Thyroid gland (tissue), 4 donors: ENCODE results near the gene SLC51B.

Experiments
- POLR2A ChIP-seq, 2 donors: fragments of 450-650 bp; IDR thresholded peaks; one replicate each; pipeline ENCODE4 v1.6.1; 2017; ENCODE audit warnings: antibody characterized with exemption in 2 of 2, mild to moderate bottlenecking in 2 of 2, moderate library complexity in 1 of 2
- TF ChIP-seq, protein P1 (sequence below), 6 experiments: fragments of 200-600 bp in 3 of 6; fragments of 450-650 bp in 3 of 6; sonication (generic) in 3 of 6; IDR thresholded peaks; one replicate each; pipeline ENCODE4 v1.5.1; 2016 to 2019; ENCODE audit warnings: antibody characterized with exemption in 6 of 6, mild to moderate bottlenecking in 2 of 6, inconsistent platforms in 1 of 6, moderate library complexity in 1 of 6

DNA sequence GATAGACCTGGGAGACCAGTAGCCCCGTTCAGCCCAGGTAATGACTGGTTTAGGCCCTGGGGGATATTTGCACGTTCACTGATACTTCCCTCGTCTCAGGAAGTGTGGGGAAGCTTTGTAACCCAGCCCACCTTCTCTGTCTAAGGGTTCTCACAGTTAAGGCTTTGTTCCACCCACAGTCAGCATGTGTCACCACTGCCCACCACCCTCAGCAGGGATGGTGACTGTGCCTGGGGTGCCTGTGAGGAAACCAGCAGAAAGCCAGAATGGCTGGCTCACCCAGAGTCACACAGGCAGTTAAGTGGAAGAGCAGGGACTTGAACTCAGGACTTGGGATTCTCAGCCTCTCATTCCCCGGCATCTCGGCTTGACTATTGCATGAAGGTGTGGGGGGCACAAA is 36.6 kb downstream of the SLC51B start:
- TF ChIP-seq, protein P1, sequence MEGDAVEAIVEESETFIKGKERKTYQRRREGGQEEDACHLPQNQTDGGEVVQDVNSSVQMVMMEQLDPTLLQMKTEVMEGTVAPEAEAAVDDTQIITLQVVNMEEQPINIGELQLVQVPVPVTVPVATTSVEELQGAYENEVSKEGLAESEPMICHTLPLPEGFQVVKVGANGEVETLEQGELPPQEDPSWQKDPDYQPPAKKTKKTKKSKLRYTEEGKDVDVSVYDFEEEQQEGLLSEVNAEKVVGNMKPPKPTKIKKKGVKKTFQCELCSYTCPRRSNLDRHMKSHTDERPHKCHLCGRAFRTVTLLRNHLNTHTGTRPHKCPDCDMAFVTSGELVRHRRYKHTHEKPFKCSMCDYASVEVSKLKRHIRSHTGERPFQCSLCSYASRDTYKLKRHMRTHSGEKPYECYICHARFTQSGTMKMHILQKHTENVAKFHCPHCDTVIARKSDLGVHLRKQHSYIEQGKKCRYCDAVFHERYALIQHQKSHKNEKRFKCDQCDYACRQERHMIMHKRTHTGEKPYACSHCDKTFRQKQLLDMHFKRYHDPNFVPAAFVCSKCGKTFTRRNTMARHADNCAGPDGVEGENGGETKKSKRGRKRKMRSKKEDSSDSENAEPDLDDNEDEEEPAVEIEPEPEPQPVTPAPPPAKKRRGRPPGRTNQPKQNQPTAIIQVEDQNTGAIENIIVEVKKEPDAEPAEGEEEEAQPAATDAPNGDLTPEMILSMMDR (IDR thresholded peaks at IDR 0.05) = no peak
- TF ChIP-seq POLR2A (IDR thresholded peaks at IDR 0.05) = no peak
